NB4 (cell line): ENCODE measurements around the gene PPP1R16B.

Experiments used
- DNase-seq: peaks from one replicate; pipeline ENCODE4 v3.0.0; 2010; ENCODE audit warnings: low read depth
- H3K4me3 ChIP-seq: one replicate; pipeline ENCODE4 v1.5.1; 2011; ENCODE audit warnings: mild to moderate bottlenecking, low read depth, low read length, moderate library complexity
- CTCF ChIP-seq: IDR thresholded peaks from one replicate; pipeline ENCODE4 v1.5.1; 2012; ENCODE audit warnings: low read depth, low read length
- MAX ChIP-seq: IDR thresholded peaks from 2 replicates; pipeline ENCODE4 v1.6.1; 2011; ENCODE audit warnings: low read depth, low read length
- MYC ChIP-seq: IDR thresholded peaks from 2 replicates; pipeline ENCODE4 v1.6.1; 2011; ENCODE audit warnings: low read depth, low read length
- POLR2A ChIP-seq: IDR thresholded peaks from 2 replicates; pipeline ENCODE4 v1.6.1; 2011; ENCODE audit warnings: mild to moderate bottlenecking; ENCODE audit not compliant: insufficient read length; ENCODE audit errors: extremely low read depth

Gene PPP1R16B

GRCh38 chr20:38932457-38933120, 127.1 kb downstream of the PPP1R16B start:
- TF ChIP-seq CTCF (no peak), POLR2A (no peak), MYC (no peak), MAX (no peak)
- peak; percentile 16 for DNase-seq
- peak overlapping the region; percentile 2 for H3K4me3 ChIP-seq

DNA sequence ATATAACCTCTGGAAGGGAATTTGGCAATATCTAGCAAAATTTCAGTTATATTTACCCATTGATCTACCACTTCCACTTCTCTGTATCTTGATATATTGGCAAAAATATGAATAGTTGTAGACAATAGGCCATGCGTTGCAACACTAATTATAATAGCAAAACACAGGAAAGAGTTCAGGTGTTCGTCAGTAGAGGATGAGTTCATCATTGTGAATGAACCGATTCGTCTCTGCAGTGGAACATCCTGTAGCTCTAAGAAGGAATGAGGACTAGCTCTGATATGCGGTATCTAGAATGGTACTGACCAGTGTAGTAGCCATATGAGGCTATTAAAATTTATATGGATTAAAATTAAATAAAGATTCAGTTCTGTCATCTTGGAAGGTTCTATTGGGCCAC, 129.0 kb downstream of the PPP1R16B start:
- no peak for TF ChIP-seq POLR2A
- TF ChIP-seq CTCF, result no peak
- TF ChIP-seq MAX, result no peak
- TF ChIP-seq MYC, result no peak
- no peak for DNase-seq

DNA sequence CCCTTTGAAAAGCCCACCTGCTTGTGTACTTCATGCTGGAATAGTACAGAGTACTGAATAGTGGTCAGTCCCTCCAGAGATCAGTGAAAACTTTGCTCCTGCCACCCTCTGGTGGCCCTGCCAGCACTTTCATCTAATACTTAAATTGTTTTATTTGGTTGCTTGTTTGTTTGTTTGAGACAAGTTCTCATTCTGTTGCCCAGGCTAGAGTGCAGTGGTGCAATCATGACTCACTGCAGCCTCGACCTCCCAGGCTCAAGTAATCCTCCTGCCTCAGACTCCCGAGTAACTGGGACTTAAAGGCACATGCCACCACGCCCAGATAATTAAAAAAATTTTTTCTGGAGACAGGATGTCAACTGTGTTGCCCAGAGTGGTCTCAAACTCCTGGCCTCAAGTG, 129.8 kb downstream of the PPP1R16B start:
- TF ChIP-seq CTCF, result no peak
- TF ChIP-seq POLR2A, result no peak
- no peak for TF ChIP-seq MYC
- TF ChIP-seq MAX, result no peak
- no peak overlapping the region for H3K4me3 ChIP-seq
- DNase-seq, result peak; percentile 45

More for the DNA sequence above, 129.0 kb downstream of the PPP1R16B start:
- H3K4me3 ChIP-seq, result no peak overlapping the region

DNA sequence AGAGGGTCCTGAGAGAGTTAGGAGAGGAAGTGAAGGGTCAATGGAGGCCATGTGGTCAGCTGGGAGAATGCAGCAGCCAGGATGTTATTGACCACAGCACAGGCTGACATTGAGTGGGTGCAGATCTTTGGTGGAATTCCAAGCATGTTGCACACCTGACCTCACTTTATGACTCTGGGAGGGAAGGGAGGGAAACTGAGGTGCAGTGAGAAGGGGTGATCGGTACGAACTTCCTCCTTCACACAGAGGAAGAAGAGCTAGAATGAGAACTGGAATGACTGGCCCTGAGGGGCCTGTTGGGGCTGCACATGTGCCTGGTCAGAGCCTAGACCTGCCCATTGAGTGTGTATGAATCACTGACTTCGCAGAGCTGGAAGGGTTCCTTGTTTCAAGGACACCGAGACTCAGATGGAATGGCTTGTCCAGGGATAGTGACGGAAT, 130.5 kb downstream of the PPP1R16B start:
- TF ChIP-seq POLR2A, result no peak
- no peak for TF ChIP-seq MYC
- no peak for TF ChIP-seq MAX
- no peak for TF ChIP-seq CTCF
- H3K4me3 ChIP-seq, result no peak overlapping the region
- no peak for DNase-seq

DNA sequence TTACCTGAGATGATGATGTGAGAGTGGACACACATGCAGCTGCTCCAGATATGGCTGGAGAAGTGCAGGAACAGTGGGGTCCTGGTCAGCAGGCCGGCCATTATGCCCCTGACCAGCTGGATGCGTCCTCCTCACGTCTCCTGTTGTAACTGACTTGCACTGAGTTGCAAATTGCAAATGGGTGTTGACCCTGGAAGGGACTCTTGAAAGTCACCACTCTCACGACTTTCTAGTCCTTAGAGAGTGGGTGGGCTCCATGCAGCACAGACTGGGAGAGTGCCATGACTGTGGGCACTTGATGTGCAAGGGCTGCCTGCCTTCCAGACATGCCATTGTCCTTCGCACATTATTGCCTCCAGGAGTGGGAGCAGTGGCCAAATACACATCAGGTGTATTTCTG, 131.5 kb downstream of the PPP1R16B start:
- no peak overlapping the region for H3K4me3 ChIP-seq
- TF ChIP-seq CTCF, result no peak
- no peak for TF ChIP-seq POLR2A
- TF ChIP-seq MYC, result no peak
- TF ChIP-seq MAX, result no peak
- DNase-seq, result no peak

DNA sequence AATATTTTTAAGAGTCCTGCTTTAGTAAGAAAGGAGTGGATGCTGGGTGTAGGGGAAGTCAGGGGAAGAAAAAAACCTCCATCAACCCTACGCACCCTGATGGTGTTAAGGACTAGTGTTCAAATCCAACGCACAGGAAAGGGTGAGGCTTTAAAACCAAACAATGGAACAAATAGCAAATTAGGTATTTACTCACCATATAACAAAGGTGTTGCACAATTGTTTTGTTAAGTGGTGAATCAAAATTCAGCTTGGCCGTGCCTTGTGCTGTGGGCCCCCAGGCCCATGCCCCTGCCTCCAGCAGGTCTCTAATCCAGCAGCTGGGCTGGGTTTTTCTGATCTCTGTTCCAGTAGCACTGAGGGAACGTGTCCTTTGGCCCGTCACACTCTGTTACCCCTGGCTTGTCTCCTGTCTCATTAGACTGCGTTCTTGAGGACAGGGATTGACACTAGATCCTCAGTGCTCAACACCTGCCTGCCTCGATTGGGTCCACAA, 132.5 kb downstream of the PPP1R16B start:
- H3K4me3 ChIP-seq, result no peak overlapping the region
- TF ChIP-seq MAX (no peak), POLR2A (no peak), MYC (no peak), CTCF (no peak)
- DNase-seq, result no peak
